ENCODE measurements around the gene SSC4D. TPM values are rescaled to one million over a fixed set of nuclear protein-coding genes. Genes with fewer than 3 reads are reported as not detected.
A peak's percentile ranks its signal among the peaks of the same experiment; 100 is the strongest.
"Not testable (repeated sequence)": the region's sequence is repeated elsewhere in the genome, so short reads cannot be mapped to it uniquely, and the experiment has no call there.

Gene SSC4D
- total and polyA plus RNA-seq, 8 donors: 0.79 to 10.3 (median 2.8) TPM

- ATAC-seq (no peak), FAIRE-seq (no peak), DNase-seq (no peak)
- no peak for TF ChIP-seq CTCF (IDR thresholded peaks at IDR 0.05)
- WGBS, 2 donors: 89 to 98% methylated on average over 9 of the region's 9 CpGs
- H3K9me3 ChIP-seq: no peaks in the 10 kb centered on the region
- no peaks in the 10 kb centered on the region for H3K36me3 ChIP-seq
- no peak overlapping the region for H3K4me3 ChIP-seq
- peaks cover 5 to 11% (median 7%) of the 10 kb centered on the region in 3 donors for H3K4me1 ChIP-seq
- H3K27ac ChIP-seq: no peak overlapping the region
- H3K27me3 ChIP-seq: no peaks in the 10 kb centered on the region
- intact Hi-C loops (cut with DNase I): no loop called here
Observed at GRCh38 chr7:76394957-76395356, 14.5 kb downstream of the SSC4D start.

DNA sequence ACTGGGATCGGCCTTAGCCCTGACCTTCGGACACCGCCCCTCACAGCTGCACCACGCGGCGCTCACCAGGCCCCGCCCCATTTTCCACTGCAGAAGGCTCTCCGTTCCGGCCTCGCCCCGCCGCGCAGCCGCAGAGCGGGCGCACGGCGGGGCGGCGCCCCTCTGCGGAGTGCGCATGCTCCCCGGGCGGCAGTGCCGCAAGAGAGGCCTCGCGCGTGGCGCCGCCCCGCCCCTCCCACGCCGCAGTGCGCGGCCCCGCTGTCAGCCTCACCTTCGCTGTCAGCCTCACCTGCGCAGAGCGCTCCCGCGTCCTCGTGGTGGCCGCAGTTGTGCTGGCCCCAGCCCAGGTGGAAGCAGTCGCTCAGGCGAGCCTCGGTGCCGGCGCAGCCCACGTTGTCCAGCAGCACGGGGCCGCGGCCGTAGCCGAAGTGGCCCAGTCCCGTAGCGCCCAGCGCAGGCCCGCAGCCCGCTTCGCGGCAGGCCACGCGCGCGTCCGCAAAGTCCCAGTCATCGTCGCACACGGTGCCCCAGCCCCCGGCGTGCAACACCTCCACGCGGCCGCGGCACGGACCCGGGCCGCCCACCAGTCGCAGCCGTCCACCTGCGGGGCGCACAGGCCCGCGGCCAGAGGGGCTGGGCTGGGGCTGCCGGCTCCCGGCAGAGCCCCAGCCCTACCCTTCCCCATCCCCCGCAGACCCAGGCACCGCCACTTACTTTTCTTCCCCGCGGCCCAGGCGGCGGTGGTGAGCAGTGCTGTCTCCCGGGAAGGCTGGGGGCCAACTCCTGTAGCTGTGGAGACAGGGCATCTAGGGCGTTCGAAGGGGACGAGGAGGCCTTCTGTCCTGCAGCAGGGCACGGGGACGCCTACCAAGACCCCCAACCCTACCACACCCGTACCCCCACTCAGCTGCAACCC is 16.1 kb downstream of the SSC4D start:
- no peaks in the 10 kb centered on the region for H3K36me3 ChIP-seq
- H3K4me3 ChIP-seq: peak overlapping the region; percentile 38 to 78 (median 54)
- no peak for TF ChIP-seq CTCF (IDR thresholded peaks at IDR 0.05)
- intact Hi-C loops (cut with DNase I): no loop called here
- WGBS, 2 donors: 3% methylated on average over 64 to 99 of the region's 99 CpGs
- H3K27me3 ChIP-seq: no peaks in the 10 kb centered on the region
- H3K4me1 ChIP-seq: peaks cover 5 to 11% (median 7%) of the 10 kb centered on the region in 3 donors
- ATAC-seq (peak; percentile 86 to 94 (median 92)), FAIRE-seq (no peak), DNase-seq (peak; percentile 94 to 97 (median 96))
- no peaks in the 10 kb centered on the region for H3K9me3 ChIP-seq
- peak overlapping the region; percentile 49 to 92 (median 88) for H3K27ac ChIP-seq

DNA sequence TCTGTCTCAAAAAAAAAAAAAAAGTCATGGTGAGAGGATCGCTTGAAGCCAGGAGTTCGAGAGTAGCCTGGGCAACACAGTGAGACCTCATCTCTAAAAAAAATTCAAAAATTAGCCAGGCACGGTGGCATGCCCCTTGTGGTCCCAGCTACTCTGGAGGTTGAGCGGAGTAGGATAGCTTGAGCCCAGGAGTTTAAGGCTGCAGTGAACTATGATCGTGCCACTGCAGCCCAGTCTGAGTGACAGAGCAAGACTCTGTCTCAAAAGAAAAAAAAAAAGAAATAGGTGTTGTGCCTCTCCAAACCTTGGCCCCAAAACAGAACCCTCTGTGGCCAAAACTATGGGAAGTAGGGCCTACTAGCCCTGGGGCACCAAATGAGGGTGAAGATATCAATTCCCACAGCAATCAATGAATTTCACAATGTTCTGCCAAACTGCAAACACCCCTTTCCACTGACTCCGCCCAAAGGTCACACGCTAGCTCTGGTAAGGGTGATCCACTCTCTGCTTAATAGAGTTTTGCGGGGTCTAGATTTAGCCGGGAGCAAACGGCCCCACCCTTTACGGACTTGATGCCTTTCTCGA is 16.9 kb downstream of the SSC4D start:
- DNase-seq: no peak
- H3K4me1 ChIP-seq: peaks cover 5 to 11% (median 7%) of the 10 kb centered on the region in 3 donors
- H3K27ac ChIP-seq: peak overlapping the region; percentile 49 to 92 (median 88)
- no peaks in the 10 kb centered on the region for H3K36me3 ChIP-seq
- peak overlapping the region; percentile 7 to 78 (median 44) for H3K4me3 ChIP-seq
- intact Hi-C loops (cut with DNase I): no loop called here
- no peaks in the 10 kb centered on the region for H3K27me3 ChIP-seq
- peak; percentile 36 to 69 (median 48) for ATAC-seq
- no peak for FAIRE-seq
- no peaks in the 10 kb centered on the region for H3K9me3 ChIP-seq
- no peak for TF ChIP-seq CTCF (IDR thresholded peaks at IDR 0.05)
- 24 to 25% methylated on average over 12 of the region's 12 CpGs for WGBS, 2 donors

DNA sequence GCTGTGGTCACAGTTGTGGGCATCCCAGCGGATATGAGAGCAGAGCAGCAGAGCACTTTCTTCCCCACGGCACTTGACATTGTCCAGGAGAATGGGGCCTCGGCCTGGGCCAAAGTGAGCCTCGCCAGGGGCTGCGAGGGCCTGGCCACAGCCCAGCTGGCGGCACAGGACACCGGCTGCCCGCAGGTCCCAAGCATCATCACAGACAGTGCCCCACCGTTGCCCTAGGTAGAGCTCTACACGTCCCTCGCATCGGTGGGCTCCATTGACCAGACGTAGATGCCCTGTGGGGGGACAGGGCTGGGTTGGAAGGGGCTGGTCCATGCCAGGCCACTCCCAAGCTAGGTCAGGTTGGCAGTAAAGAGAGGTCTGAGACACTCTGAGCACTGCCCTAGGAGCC is 19.4 kb downstream of the SSC4D start:
- no peaks in the 10 kb centered on the region for H3K9me3 ChIP-seq
- no peak for FAIRE-seq
- intact Hi-C loops (cut with DNase I): no loop called here
- H3K4me1 ChIP-seq: peaks cover 5 to 7% (median 7%) of the 10 kb centered on the region in 3 donors
- DNase-seq: no peak
- H3K27ac ChIP-seq: no peak overlapping the region
- no peaks in the 10 kb centered on the region for H3K27me3 ChIP-seq
- H3K36me3 ChIP-seq: no peaks in the 10 kb centered on the region
- TF ChIP-seq CTCF (IDR thresholded peaks at IDR 0.05): no peak
- no peak overlapping the region for H3K4me3 ChIP-seq
- 94 to 99% methylated on average over 13 of the region's 13 CpGs for WGBS, 2 donors
- no peak for ATAC-seq

GRCh38 chr7:76387789-76388188 is 21.7 kb downstream of the SSC4D start:
- ATAC-seq; intact Hi-C loops (cut with DNase I); FAIRE-seq: not testable (repeated sequence)

More at GRCh38 chr7:76387789-76388188, 21.7 kb downstream of the SSC4D start:
- H3K4me1 ChIP-seq, H3K4me3 ChIP-seq, H3K9me3 ChIP-seq, H3K27me3 ChIP-seq, H3K27ac ChIP-seq, H3K36me3 ChIP-seq, DNase-seq: not testable (repeated sequence)
- WGBS, 2 donors: 96 to 99% methylated on average over 6 of the region's 6 CpGs
